Globus pallidus (tissue), 1 donor: ENCODE measurements around the gene STRBP.
A peak's percentile ranks its signal among the peaks of the same experiment; 100 is the strongest.

Source experiments
- DNase-seq: peaks from one replicate; pipeline ENCODE4 v3.0.0-alpha.2; 2015; ENCODE audit warnings: low spot score

The STRBP gene

DNA sequence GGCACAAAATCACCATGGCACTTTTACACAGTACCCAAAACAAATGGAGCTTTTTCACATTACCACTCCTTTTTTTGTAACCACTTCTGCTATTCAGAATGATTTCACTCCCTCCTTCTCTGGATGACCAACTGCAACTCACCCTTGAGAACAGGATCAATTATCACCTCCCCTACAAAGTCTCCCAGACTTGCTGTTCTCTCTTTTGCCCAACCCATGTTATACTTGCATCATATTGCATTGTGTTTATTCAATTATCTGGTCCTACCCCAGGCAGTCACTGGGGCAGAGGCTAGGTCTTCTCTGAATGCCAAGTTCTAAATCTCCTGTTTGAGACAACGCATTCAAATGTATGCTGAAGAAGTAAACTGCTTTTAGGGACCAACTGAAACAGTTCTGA, 139.0 kb downstream of the STRBP start:
- no peak for DNase-seq

DNA sequence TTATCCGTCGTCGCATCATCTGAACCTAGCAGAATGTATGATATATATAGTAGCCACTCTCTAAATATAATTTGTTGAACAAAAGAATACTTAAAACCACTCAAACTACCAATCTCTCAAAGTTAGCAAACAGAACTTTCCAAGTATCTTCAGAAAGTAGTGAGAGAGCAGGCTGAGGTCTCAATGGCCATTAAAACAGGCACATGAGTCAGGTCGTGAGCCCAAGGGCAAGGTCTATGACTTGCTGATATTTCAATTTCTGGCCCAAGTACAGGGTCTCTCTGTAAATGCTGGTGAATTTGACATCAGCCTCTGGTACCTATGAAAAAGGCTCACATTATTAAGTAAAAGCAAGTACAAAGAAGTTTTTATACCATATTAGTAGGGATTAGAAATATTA, 139.8 kb downstream of the STRBP start:
- no peak for DNase-seq

- no peak for DNase-seq
Observed at GRCh38 chr9:123127512-123128075, 140.8 kb downstream of the STRBP start.

- no peak for DNase-seq
Observed at GRCh38 chr9:123121457-123121856, 146.9 kb downstream of the STRBP start.

GRCh38 chr9:123120953-123121352, 147.4 kb downstream of the STRBP start:
- no peak for DNase-seq

- DNase-seq: no peak
Observed at GRCh38 chr9:123120131-123120530, 148.3 kb downstream of the STRBP start.

DNA sequence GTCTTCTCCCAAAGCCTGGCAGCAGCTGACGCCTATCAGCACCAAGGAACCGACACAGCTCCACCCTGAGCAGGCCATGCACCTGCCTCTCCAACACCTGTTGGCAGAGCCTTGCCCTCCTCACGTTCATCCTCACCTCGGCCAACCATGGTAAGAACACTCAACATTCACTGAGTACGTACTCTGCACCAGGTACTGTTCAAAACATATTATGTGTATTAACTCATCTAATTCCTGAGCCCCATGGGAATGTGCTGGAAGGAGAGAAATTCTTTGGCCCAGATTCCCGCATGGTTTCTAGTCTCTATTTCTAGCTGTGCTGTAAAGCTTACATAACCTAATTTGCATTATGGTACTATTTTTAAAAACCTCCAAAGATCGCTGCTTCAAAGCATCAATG, 148.8 kb downstream of the STRBP start:
- no peak for DNase-seq

GRCh38 chr9:123116036-123116435, 152.3 kb downstream of the STRBP start:
- DNase-seq: no peak

DNA sequence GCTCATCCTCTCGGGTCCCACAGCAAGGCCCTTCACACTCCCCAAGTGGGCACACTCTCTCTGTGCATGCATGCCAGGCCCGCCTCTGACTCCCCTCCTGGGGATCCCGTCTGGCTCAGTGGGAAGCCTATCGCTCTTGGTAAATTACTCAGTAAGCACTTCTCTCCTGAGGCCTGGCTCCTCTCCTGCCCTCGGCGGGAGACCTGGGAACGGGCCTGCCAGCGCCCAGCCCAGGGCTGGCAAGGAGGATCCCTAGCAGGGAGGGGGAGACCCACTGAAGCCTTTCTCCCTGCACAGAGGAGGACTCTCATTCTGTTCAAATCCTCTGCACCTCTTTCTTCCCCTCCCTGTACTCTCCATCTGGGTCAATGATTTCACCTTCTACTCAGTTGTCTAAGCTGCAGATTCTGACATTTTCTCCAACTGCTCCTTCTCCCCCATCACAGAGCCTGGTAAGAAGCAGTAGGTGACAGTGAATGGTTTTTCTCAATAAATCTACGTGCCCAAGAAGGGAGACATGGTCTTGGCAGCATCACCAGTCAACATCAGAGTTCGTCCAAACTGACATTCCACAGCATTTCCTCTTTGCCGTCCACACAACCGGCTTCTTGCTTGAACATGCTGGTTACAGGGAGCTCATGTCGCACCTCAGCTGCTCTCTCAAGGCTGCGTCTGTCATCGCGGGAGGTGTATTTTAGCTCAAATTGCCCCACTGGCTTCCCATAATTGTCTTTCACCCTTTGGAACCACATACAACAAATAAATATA, 153.1 kb downstream of the STRBP start:
- no peak for DNase-seq

DNA sequence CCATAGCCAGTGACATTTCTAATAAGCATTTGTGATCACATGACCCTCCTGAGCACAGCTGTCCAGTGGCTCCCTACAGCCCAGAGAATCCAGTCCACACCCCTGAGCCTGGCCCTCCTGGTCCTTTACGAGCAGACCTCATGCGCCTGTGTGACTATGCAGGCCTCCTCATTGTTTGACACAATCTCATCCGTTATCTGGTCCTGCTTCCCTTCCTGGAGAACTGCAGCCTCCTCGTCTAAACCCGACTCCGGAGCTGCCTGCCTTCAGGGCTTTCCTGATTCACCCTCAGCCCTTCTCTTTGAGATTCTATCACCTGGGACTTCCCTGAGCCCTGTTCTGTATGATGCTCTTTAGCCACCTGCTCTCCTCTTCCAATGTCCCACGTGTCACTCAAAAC, 155.2 kb downstream of the STRBP start:
- DNase-seq: no peak

DNA sequence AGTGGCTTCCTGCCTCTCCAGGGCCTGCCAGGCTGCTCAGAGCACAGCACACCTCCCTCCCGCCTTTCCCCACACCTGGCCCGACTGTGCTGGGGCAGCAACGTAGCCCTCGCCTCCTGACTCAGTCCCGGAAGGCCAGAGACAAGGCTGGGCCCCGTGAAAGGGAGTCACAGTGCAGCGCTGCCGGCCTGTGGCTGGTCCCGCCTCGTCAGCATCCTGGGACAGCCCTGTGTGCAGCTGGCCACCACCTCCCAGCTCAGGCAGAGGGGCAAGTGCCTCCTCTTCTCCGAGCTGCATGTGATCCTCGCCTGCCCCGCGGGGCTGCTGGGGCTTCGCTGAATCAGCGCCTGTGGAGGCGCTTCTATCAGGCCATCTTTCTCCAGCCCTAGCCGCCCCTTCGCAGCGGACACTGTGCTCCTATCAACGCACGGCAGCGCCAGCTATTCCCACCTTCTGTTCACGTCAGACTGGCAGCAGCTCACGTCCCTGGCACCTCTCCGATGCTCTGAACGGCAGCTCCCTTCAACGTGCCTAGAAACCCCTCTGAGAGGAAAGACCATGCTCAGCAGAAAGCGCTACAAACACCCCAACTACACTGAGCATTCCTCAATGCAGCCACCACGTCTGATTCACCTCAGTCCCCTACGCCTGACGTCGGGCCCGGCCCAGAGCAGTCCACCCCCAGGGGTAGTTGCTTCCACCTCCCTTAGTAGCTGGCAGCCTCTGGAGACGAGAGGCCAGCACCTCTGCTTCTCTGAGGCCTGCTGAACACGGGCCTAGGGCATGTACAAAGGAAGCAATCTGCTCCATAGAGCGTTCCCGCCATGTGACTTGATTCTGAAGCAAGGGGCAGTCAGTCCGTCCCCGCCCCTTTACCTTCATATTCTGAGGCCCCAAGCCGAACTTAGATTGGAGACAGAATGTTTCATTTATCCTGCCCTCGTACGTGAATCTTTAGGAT, 156.1 kb downstream of the STRBP start:
- DNase-seq: peak; percentile 29

GRCh38 chr9:123111427-123112014, 156.9 kb downstream of the STRBP start:
- DNase-seq: no peak

- no peak for DNase-seq
Observed at GRCh38 chr9:123109540-123110279, 158.7 kb downstream of the STRBP start.

GRCh38 chr9:123108976-123109375, 159.4 kb downstream of the STRBP start:
- no peak for DNase-seq

DNA sequence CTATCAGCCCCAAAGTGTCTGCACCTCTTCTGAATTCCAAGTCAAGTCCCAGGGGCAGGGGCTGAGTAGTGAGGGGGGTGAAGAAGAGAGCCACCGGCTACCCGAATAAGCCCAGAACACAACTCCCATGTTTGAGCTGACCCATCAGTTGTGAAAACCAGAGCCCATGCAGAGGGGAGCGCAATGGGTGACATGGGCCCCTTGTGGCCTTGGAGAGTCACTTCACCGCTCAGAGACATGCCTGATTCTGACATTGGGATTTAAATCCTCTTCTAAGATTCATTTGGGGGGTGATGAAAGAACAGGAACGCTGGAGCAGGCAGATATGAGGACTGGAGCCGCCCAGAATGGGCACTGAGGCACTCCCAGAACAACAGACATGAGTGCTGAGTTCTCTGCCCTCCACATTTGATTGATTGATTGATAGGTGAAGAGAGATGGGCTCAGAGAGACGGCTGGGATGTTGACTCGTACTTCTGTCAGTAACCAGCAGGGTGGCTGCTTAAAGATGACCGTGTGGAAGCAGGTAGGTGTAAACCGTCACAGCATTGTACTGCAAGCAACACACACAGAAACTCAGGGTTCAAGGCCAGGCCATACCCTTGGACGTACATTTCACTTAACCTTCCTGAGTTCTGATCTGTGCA, 160.6 kb downstream of the STRBP start:
- no peak for DNase-seq

DNA sequence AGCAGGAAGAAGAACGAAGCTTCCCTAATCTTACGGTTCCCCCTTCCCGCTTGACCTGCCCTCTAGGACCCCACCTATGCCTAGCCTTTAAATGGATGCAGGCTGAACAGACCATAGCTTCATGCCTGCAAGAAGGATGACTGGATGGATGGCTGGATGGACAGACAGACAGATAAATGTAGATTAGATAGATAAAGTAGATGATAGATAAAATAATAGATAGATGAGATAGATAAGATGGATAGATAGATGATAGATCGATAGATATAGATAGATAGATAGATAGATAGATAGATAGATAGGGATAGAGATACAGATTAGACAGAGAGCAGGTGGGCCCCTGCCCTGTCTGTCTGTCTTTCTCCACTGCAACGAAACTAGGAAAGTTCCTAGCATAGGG, 162.9 kb downstream of the STRBP start:
- DNase-seq: no peak

DNA sequence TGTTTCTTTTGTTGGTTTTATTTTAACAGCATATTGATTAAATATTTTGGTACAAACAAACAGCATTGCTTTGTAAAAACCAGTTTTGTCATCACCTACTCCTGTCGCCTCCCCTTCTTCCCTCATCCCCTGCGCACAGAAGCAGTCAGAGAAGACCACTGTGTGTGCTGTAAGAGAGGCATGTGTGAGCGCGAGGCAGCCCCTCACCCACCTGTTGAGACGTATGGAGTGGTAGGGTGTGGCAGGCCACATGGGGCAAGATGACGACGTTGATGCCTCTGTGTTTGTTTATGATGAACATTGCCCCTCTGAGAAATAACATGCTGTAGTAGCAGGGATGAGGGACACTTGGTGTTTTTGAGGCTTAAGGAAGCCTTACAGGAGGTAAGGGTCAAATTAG, 163.6 kb downstream of the STRBP start:
- DNase-seq: no peak

DNA sequence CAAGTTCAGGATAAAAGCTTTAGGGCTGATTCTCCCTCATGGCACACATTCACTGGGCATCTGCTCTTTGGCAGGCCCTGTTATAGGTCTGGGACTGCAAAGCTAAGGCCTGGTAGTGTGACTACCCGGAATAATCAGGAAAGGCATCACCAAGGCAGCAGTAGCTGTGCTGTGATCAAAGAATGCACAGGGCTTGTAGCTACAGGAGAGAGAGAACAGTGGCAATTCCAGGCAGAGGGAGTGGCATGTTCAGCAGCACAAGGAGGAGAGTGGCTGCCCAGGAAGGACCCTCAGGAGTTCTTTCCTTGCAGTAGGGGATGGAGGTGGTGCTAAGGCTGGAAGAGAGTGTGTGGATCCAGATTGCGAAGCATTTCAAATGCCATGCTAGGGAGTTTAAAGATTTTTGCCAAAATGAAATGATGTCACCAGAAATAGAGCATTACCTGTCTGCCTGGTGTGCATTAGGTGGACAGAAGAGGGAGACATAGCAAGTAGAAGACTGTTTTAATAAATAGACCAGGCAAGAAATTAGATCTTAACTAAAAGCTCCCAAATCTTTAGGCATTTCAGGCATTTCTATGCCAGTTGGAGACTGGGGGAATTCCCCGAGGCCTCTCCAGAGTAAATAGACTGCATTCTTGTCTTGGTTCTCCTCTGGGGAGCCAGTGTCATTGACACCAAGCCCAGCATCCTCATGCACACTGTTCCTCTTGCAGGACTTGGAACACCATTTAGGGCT, 165.8 kb downstream of the STRBP start:
- no peak for DNase-seq

GRCh38 chr9:123099548-123099947, 168.8 kb downstream of the STRBP start:
- DNase-seq: no peak

GRCh38 chr9:123099042-123099441, 169.3 kb downstream of the STRBP start:
- no peak for DNase-seq

GRCh38 chr9:123098096-123098459, 170.3 kb downstream of the STRBP start:
- DNase-seq: no peak
